Embryonic facial prominence (tissue), 1 donor: ENCODE measurements around the gene MTMR10.

Source experiments
- DNase-seq: peaks from one replicate; pipeline ENCODE4 v3.0.0-alpha.2; 2016; ENCODE audit errors: extremely low spot score

The MTMR10 gene

GRCh38 chr15:30921106-30921505 lies 70.3 kb downstream of the MTMR10 start:
- no peak for DNase-seq

- no peak for DNase-seq
Observed at GRCh38 chr15:30919877-30920550, 71.4 kb downstream of the MTMR10 start.

DNA sequence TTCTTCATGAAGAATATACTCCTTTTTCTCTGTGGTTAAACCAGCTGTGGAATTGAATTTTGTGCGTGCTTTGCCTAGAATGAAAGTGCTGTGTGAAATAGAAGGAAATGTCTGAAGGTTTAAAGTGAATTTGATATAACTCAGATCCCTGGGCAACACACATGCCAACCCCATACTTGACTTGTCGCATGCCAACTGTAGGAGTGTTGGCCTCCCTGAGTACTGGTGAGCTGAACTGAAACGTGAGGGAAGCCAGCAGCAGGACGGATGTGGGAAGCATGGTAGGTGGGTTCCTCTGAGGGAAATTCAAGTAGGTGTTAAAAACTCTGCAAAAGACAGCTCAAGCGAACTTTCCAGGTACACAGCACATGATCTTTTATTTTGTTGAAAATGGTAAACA lies 73.1 kb downstream of the MTMR10 start:
- no peak for DNase-seq

GRCh38 chr15:30917675-30918074 lies 73.8 kb downstream of the MTMR10 start:
- DNase-seq: no peak

- no peak for DNase-seq
Observed at GRCh38 chr15:30917013-30917412, 74.4 kb downstream of the MTMR10 start.

GRCh38 chr15:30913761-30914160 lies 77.7 kb downstream of the MTMR10 start:
- DNase-seq: no peak

GRCh38 chr15:30906366-30906765 lies 85.1 kb downstream of the MTMR10 start:
- DNase-seq: no peak

GRCh38 chr15:30905821-30906220 lies 85.6 kb downstream of the MTMR10 start:
- DNase-seq: no peak

GRCh38 chr15:30904812-30905211 lies 86.6 kb downstream of the MTMR10 start:
- no peak for DNase-seq

DNA sequence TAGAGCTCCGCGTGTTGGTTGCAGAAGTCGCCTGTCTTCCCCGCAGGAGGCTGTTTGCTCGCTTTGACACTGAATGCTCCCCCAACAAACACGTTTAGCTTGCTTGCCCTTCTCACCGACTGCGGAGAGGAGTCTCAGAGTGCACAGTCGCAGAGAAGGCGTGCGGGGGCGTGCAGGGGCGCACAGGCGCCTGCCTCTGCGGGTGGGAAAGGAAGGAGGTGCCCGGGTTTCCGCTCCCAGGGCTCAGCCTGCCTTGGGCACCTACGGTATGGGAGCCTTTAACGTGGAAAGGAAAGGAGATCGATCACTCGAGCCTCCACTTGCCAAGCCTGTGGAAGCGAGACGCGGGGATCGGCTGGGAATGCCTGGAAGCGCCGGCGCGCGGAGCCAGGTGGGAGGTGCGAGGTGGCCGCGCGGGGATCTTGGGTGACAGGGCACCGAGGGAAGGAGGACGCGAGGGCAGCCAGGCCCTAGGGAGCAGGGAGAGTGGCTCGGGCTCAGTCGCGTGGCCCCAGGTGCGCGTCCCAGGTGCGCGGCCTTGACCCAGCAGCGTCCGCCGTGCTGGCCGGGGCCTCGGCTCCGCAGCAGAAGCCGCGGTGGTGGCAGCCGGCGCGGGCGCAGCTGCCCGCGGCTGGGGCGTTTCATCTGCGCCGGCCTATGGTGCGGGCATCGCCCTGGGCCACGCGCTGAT lies 87.8 kb downstream of the MTMR10 start, which contains the start of gene FAN1:
Gene FAN1, plus strand, starts transcription at position 419 of the 691 bp plus-strand sequence. CDS start 749 bp downstream, outside the sequence.
- DNase-seq: peak; percentile 82

GRCh38 chr15:30901889-30902288 lies 89.5 kb downstream of the MTMR10 start:
- DNase-seq: no peak

GRCh38 chr15:30896211-30896606 lies 95.2 kb downstream of the MTMR10 start:
- DNase-seq: no peak

GRCh38 chr15:30895461-30896210 lies 95.8 kb downstream of the MTMR10 start:
- DNase-seq: no peak

GRCh38 chr15:30889196-30889595 lies 102.2 kb downstream of the MTMR10 start:
- DNase-seq: no peak
